ENCODE data around the gene MROH2A. TPM values are rescaled to one million over a fixed set of nuclear protein-coding genes. Genes with fewer than 3 reads are reported as not detected.
"Not testable (repeated sequence)": the region's sequence is repeated elsewhere in the genome, so short reads cannot be mapped to it uniquely, and the experiment has no call there.

The MROH2A gene
- total RNA-seq, 4 donors from 2014 or later = not detected

GRCh38 chr2:233743464-233744259 lies 34.5 kb upstream of the MROH2A start:
- Histone ChIP-seq H3K27me3 (peaks cover 0 to 3% (median 0%) of the 10 kb centered on the region in 4 donors), H3K27ac (replicated peaks in 1 of 4) (no peak overlapping the region), H3K9me3 (no peaks in the 10 kb centered on the region), H3K36me3 (no peaks in the 10 kb centered on the region), H3K4me3 (no peak overlapping the region), H3K4me1 (no peaks in the 10 kb centered on the region)
- no peak for DNase-seq (ENCODE audit: extremely low spot score)
- WGBS = 94% methylated on average over 34 of the region's 46 CpGs
- TF ChIP-seq POLR2AphosphoS5 (IDR thresholded peaks at IDR 0.05) (no peak), POLR2A (IDR thresholded peaks at IDR 0.05; ENCODE audit: low read depth) (no peak), CTCF (IDR thresholded peaks at IDR 0.05) (no peak), EP300 (IDR thresholded peaks at IDR 0.05) (no peak)
- intact Hi-C loops (cut with DNase I) = no loop called here

GRCh38 chr2:233745073-233745755 lies 32.9 kb upstream of the MROH2A start:
- Histone ChIP-seq H3K27ac (replicated peaks in 1 of 4) (no peak overlapping the region), H3K36me3 (no peaks in the 10 kb centered on the region), H3K4me3 (no peak overlapping the region), H3K4me1 (no peaks in the 10 kb centered on the region), H3K27me3 (peaks cover 0 to 3% (median 0%) of the 10 kb centered on the region in 4 donors), H3K9me3 (no peaks in the 10 kb centered on the region)
- no peak for TF ChIP-seq EP300 (IDR thresholded peaks at IDR 0.05)
- no peak for TF ChIP-seq CTCF (IDR thresholded peaks at IDR 0.05)
- TF ChIP-seq POLR2A (IDR thresholded peaks at IDR 0.05; ENCODE audit: low read depth) = no peak
- TF ChIP-seq POLR2AphosphoS5 (IDR thresholded peaks at IDR 0.05) = no peak
- intact Hi-C loops (cut with DNase I) = no loop called here
- no peak for DNase-seq (ENCODE audit: extremely low spot score)
- WGBS = 76% methylated on average over 5 of the region's 5 CpGs

GRCh38 chr2:233745838-233746237 lies 32.3 kb upstream of the MROH2A start:
- 64% methylated on average over 2 of the region's 2 CpGs for WGBS
- DNase-seq (ENCODE audit: extremely low spot score); H3K9me3 ChIP-seq; H3K27me3 ChIP-seq; H3K36me3 ChIP-seq; H3K4me3 ChIP-seq; intact Hi-C loops (cut with DNase I); H3K4me1 ChIP-seq; H3K27ac ChIP-seq (replicated peaks in 1 of 4): not testable (repeated sequence)

- Histone ChIP-seq H3K4me1 (no peaks in the 10 kb centered on the region), H3K9me3 (no peaks in the 10 kb centered on the region), H3K27ac (replicated peaks in 1 of 4) (no peak overlapping the region), H3K36me3 (no peaks in the 10 kb centered on the region), H3K27me3 (peaks cover 0 to 3% (median 0%) of the 10 kb centered on the region in 4 donors), H3K4me3 (no peak overlapping the region)
- no peak for DNase-seq (ENCODE audit: extremely low spot score)
- intact Hi-C loops (cut with DNase I) = no loop called here
- no peak for TF ChIP-seq POLR2AphosphoS5 (IDR thresholded peaks at IDR 0.05)
- TF ChIP-seq CTCF (IDR thresholded peaks at IDR 0.05) = no peak
- no peak for TF ChIP-seq EP300 (IDR thresholded peaks at IDR 0.05)
- no peak for TF ChIP-seq POLR2A (IDR thresholded peaks at IDR 0.05; ENCODE audit: low read depth)
- 77% methylated on average over 10 of the region's 10 CpGs for WGBS
Measured at GRCh38 chr2:233746475-233747282, 31.5 kb upstream of the MROH2A start.

GRCh38 chr2:233747283-233747544 lies 30.9 kb upstream of the MROH2A start:
- intact Hi-C loops (cut with DNase I) = no loop called here
- peaks cover 0 to 3% (median 0%) of the 10 kb centered on the region in 4 donors for H3K27me3 ChIP-seq
- H3K9me3 ChIP-seq = no peaks in the 10 kb centered on the region
- TF ChIP-seq EP300 (IDR thresholded peaks at IDR 0.05) (no peak), POLR2AphosphoS5 (IDR thresholded peaks at IDR 0.05) (no peak), CTCF (IDR thresholded peaks at IDR 0.05) (no peak), POLR2A (IDR thresholded peaks at IDR 0.05; ENCODE audit: low read depth) (no peak)
- no peak for DNase-seq (ENCODE audit: extremely low spot score)
- H3K27ac ChIP-seq (replicated peaks in 1 of 4) = no peak overlapping the region
- WGBS = 86% methylated on average over 4 of the region's 6 CpGs
- H3K4me1 ChIP-seq = no peaks in the 10 kb centered on the region
- H3K36me3 ChIP-seq = no peaks in the 10 kb centered on the region
- H3K4me3 ChIP-seq = no peak overlapping the region

GRCh38 chr2:233750689-233751088 lies 27.4 kb upstream of the MROH2A start:
- H3K36me3 ChIP-seq; H3K4me1 ChIP-seq; H3K27ac ChIP-seq (replicated peaks in 1 of 4); H3K27me3 ChIP-seq; DNase-seq (ENCODE audit: extremely low spot score); H3K9me3 ChIP-seq; H3K4me3 ChIP-seq; intact Hi-C loops (cut with DNase I): not testable (repeated sequence)
- WGBS = 80% methylated on average over 2 of the region's 2 CpGs

- DNase-seq (ENCODE audit: extremely low spot score); H3K27ac ChIP-seq (replicated peaks in 1 of 4); H3K9me3 ChIP-seq; H3K27me3 ChIP-seq; H3K4me1 ChIP-seq; H3K36me3 ChIP-seq; H3K4me3 ChIP-seq; intact Hi-C loops (cut with DNase I): not testable (repeated sequence)
- 75% methylated on average over 2 of the region's 2 CpGs for WGBS
Measured at GRCh38 chr2:233751212-233752009, 26.7 kb upstream of the MROH2A start.
